Cardiac septum (tissue), 1 donor: ENCODE results near the gene NEURL1B. TPM values are rescaled to one million over a fixed set of nuclear protein-coding genes. Genes with fewer than 3 reads are reported as not detected.
A peak's percentile ranks its signal among the peaks of the same experiment; 100 is the strongest.
"Not testable (repeated sequence)": the region's sequence is repeated elsewhere in the genome, so short reads cannot be mapped to it uniquely, and the experiment has no call there.

ENCODE experiments used
- DNase-seq: peaks from one replicate; pipeline ENCODE4 v3.0.0-alpha.2; 2020; ENCODE audit warnings: low spot score
- intact Hi-C: fragments of 100-400 bp; cut with DNase I; formaldehyde crosslinking; loops from one replicate; pipeline ENCODE4 v1.14.0; 2022
- long read RNA-seq: library from polyadenylated mRNA; unstranded; transcript quantifications from one replicate; pipeline ENCODE4 v2.0.0, GENCODE V29; 2021
- total RNA-seq: library from RNA; stranded (reverse); fragmentation: NEBNext Ultra II Directional; extraction: Animal tissue kit (Norgen Biotek cat#: 25700); gene quantifications from one replicate; pipeline ENCODE4 v1.2.1, GENCODE V29; 2021
- donor health status: DM: no; HTN: no; CAD: no.

NEURL1B gene
- total RNA-seq, result 19.7 TPM
- long read RNA-seq, full-length matches to known transcripts, result 1 of 29 reads
- long read RNA-seq, partial matches to known transcripts, result 1 of 29 reads
- long read RNA-seq, other reads (novel, unspliced or antisense), result 27 of 29 reads

GRCh38 chr5:172640822-172641358 is at the start of gene NEURL1B:
TSS of gene NEURL1B (plus strand) at chr5:172641263. CDS start at chr5:172641407, 144 bp downstream.
- peak; percentile 84 for DNase-seq
- intact Hi-C loops, result loop anchor here (2.0 to 5.0 kb wide), 4 partner anchors 34 to 162 kb away; no protein-coding TSS in a partner anchor

GRCh38 chr5:172591636-172592035 is 49.4 kb upstream of the NEURL1B start:
- intact Hi-C loops, result no loop called here
- DNase-seq, result peak; percentile 14

- peak; percentile 51 for DNase-seq
- intact Hi-C loops, result no loop called here
Observed at GRCh38 chr5:172592881-172593280, 48.2 kb upstream of the NEURL1B start.

- peak; percentile 59 for DNase-seq
- intact Hi-C loops, result no loop called here
Observed at GRCh38 chr5:172593306-172593705, 47.8 kb upstream of the NEURL1B start.

GRCh38 chr5:172593721-172594235 is 47.3 kb upstream of the NEURL1B start:
- intact Hi-C loops, result no loop called here
- DNase-seq, result peak; percentile 27

GRCh38 chr5:172594431-172594830 is 46.6 kb upstream of the NEURL1B start:
- peak; percentile 55 for DNase-seq
- intact Hi-C loops, result no loop called here

- peak; percentile 64 for DNase-seq
- intact Hi-C loops, result no loop called here
Observed at GRCh38 chr5:172594867-172595466, 46.1 kb upstream of the NEURL1B start.

GRCh38 chr5:172595596-172596455 is 45.2 kb upstream of the NEURL1B start:
- intact Hi-C loops, result no loop called here
- peak; percentile 60 for DNase-seq

- DNase-seq, result peak; percentile 19
- intact Hi-C loops, result no loop called here
Observed at GRCh38 chr5:172596638-172597231, 44.3 kb upstream of the NEURL1B start.

- DNase-seq, result peak; percentile 77
- intact Hi-C loops, result no loop called here
Observed at GRCh38 chr5:172597755-172598155, 43.3 kb upstream of the NEURL1B start.

- DNase-seq, result peak; percentile 73
- intact Hi-C loops, result no loop called here
Observed at GRCh38 chr5:172598251-172599203, 42.5 kb upstream of the NEURL1B start.

- intact Hi-C loops, result no loop called here
- DNase-seq, result no peak
Observed at GRCh38 chr5:172599204-172599567, 41.9 kb upstream of the NEURL1B start.

- intact Hi-C loops, result no loop called here
Observed at GRCh38 chr5:172600571-172600970, 40.5 kb upstream of the NEURL1B start.

GRCh38 chr5:172601576-172601975 is 39.5 kb upstream of the NEURL1B start:
- peak; percentile 36 for DNase-seq
- intact Hi-C loops, result not testable (repeated sequence)

More at GRCh38 chr5:172600571-172600970, 40.5 kb upstream of the NEURL1B start:
- DNase-seq, result peak; percentile 73

- DNase-seq, result peak; percentile 74
- intact Hi-C loops, result no loop called here
Observed at GRCh38 chr5:172602783-172603231, 38.3 kb upstream of the NEURL1B start.

- peak; percentile 75 for DNase-seq
- intact Hi-C loops, result no loop called here
Observed at GRCh38 chr5:172603251-172603806, 37.7 kb upstream of the NEURL1B start.

GRCh38 chr5:172605466-172605865 is 35.6 kb upstream of the NEURL1B start:
- intact Hi-C loops, result loop anchor here (5.0 kb wide), 1 partner anchor 37 kb away; the partner anchor contains the start of gene NEURL1B
- DNase-seq, result no peak

GRCh38 chr5:172606156-172606785 is 34.8 kb upstream of the NEURL1B start:
- intact Hi-C loops, result loop anchor here (5.0 kb wide), 1 partner anchor 36 kb away; the partner anchor contains the start of gene NEURL1B
- peak; percentile 66 for DNase-seq
